Subcutaneous abdominal adipose tissue (tissue), 5 donors: ENCODE data around the gene NODAL.
A peak's percentile ranks its signal among the peaks of the same experiment; 100 is the strongest.

Source experiments
- H3K27ac ChIP-seq: one replicate; pipeline ENCODE4 v1.7.0; 2013; ENCODE audit warnings: low read depth, mild to moderate bottlenecking, inconsistent platforms, low read length, moderate library complexity
- H3K27me3 ChIP-seq, 5 donors: one replicate each; pipeline ENCODE4 v1.7.0; 2013; ENCODE audit warnings: low read length in 5 of 5, inconsistent platforms in 1 of 5; ENCODE audit not compliant: control insufficient read depth in 5 of 5, insufficient read depth in 4 of 5
- H3K36me3 ChIP-seq, 5 donors: one replicate each; pipeline ENCODE4 v1.7.0; 2013; ENCODE audit warnings: low read length in 5 of 5; ENCODE audit not compliant: control insufficient read depth in 5 of 5, insufficient read depth in 5 of 5
- H3K4me1 ChIP-seq, 5 donors: one replicate each; pipeline ENCODE4 v1.7.0; 2013; ENCODE audit warnings: low read length in 5 of 5, mild to moderate bottlenecking in 3 of 5, moderate library complexity in 1 of 5; ENCODE audit not compliant: control insufficient read depth in 5 of 5, insufficient read depth in 5 of 5
- H3K4me3 ChIP-seq, 5 donors: one replicate each; pipeline ENCODE4 v1.7.0; 2013; ENCODE audit warnings: low read length in 5 of 5, low read depth in 1 of 5
- H3K9ac ChIP-seq, 5 donors: one replicate each; pipeline ENCODE4 v1.7.0; 2013; ENCODE audit warnings: low read length in 5 of 5, mild to moderate bottlenecking in 4 of 5, moderate library complexity in 3 of 5
- H3K9me3 ChIP-seq, 5 donors: one replicate each; pipeline ENCODE4 v1.7.0; 2013; ENCODE audit warnings: low read length in 5 of 5; ENCODE audit not compliant: control insufficient read depth in 5 of 5
- donor health status: healthy.
- donor health status: healthy.
- donor health status: healthy.
- donor health status: healthy.
- donor health status: healthy.

The NODAL gene

DNA sequence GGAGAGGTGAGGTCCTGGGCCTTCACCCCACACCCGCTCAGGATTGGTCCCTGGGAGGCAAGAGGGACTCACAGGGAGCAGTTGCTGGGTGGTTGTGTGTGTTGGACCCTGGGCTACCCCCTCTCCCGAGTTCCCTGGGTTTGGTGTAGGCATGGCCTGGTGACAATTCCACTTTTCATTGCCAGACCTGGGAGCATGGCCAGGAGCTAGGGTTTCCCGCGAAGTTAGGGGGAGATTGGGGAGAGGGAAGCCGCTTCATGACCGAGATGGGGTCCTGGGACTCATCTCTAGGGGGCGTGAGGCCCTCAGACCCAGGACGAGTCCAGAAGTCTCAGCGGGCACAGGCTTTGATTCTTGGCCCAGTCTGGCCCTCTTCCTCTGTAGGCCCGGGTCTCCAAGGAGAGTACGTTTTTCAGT lies 37.7 kb upstream of the NODAL start:
- no peak overlapping the region for H3K27ac ChIP-seq
- peak overlapping the region in 3 of 5 donors; percentile 19 to 76 (median 62) for H3K9ac ChIP-seq
- peaks cover 5 to 68% (median 47%) of the 10 kb centered on the region in 5 donors for H3K4me1 ChIP-seq

DNA sequence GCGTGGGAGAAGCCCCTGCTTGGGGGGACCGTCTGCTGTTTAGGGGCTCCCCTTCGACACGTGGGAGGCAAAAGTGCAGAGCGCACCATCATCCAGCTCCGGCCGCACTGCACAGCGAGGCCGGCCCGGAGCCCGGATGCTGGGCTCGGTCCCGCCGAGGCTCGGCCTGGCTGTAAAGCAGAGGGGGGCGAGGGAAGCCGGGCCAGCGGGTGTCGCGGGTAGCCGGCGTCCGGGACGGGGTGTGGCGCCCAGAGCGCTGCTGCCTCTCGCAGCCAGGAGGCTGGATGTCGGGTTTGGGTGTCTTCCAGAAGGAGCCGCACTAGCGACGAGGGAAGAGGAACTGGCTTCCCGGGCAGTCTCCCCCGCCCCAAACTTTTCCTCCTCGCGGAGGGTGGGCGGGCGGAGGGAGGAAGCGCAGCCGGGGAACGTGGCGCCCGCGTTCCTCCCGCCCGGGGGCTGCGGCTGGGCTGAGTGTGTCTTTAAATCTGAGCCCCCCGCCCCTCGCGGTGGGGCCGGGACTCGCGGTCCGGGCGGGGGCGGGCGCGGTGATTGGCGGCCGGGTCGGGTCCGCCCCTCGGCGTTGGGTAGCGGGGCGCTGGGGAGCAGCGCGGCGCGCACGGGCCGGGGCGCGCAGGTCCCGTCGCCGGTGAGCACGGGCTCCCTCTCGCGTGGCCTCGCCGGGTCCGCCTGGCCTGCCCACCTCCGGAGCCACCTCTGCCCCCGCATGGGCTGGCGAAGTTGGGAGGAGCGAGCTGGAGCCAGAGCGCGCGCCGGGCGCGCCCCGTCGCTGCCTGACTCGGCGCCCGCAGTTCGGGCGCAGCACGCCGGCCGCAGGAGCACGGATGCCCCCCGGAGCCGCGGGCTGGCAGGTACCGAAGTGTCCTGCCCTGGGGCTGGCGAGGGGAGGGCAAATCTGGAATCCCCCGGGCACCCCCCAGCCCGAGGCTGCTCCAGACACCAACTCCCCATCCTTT lies 37.0 kb upstream of the NODAL start, which contains the start of gene PALD1:
PALD1 (plus strand) TSS at position 577 of the 974 bp plus-strand sequence. CDS start 47,185 bp downstream, outside the sequence.
- H3K9ac ChIP-seq, result peak within 1 kb of the TSS in 3 of 5 donors; percentile 19 to 76 (median 62)
- H3K4me1 ChIP-seq, result peaks cover 5 to 61% (median 47%) of the 10 kb centered on the region in 5 donors
- H3K36me3 ChIP-seq, result no peaks in the 10 kb centered on the region
- H3K9me3 ChIP-seq, result no peaks in the 10 kb centered on the region
- H3K27ac ChIP-seq, result no peak within 1 kb of the TSS
- peaks cover 0 to 8% (median 4%) of the 10 kb centered on the region in 5 donors for H3K27me3 ChIP-seq
- H3K4me3 ChIP-seq, result peak within 1 kb of the TSS; percentile 32 to 70 (median 58)

More for the DNA sequence above, 37.7 kb upstream of the NODAL start:
- no peaks in the 10 kb centered on the region for H3K36me3 ChIP-seq
- H3K4me3 ChIP-seq, result peak overlapping the region; percentile 32 to 70 (median 58)
- H3K27me3 ChIP-seq, result peaks cover 0 to 8% (median 4%) of the 10 kb centered on the region in 5 donors
- no peaks in the 10 kb centered on the region for H3K9me3 ChIP-seq

DNA sequence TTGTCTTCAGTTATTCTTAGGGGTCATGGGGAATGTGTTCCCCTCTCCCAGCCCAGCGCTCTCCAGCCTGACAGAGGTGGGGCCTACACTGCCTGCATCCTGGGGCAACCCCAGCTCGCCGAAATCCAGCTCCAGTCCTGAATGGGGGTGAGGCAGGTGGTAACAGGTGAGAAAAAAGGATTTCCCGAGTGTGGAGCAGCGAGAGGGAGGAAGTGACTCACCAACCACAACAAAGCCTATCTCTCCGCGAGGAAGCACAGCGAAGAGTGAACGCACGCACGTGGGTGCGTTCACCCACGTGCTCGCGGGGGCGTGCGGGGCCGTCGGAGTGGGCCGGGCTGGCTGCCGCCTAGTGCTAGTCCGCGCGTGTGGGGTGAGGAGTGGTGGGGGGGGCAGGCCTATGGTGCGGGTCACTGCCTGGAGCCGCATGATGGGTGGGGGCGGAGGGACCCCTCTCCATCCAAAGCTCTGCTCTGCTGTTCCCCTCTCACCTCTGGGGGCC lies 36.2 kb upstream of the NODAL start:
- H3K27ac ChIP-seq, result no peak overlapping the region
- no peaks in the 10 kb centered on the region for H3K36me3 ChIP-seq
- peaks cover 0 to 8% (median 4%) of the 10 kb centered on the region in 5 donors for H3K27me3 ChIP-seq
- no peaks in the 10 kb centered on the region for H3K9me3 ChIP-seq
- peak overlapping the region in 1 of 5 donors; percentile 37 for H3K9ac ChIP-seq
- peaks cover 5 to 53% (median 43%) of the 10 kb centered on the region in 5 donors for H3K4me1 ChIP-seq
- peak overlapping the region in 3 of 5 donors; percentile 51 to 70 (median 68) for H3K4me3 ChIP-seq

- Histone ChIP-seq H3K4me1 (peaks cover 2 to 41% (median 30%) of the 10 kb centered on the region in 5 donors), H3K4me3 (no peak overlapping the region), H3K9me3 (no peaks in the 10 kb centered on the region), H3K27ac (no peak overlapping the region), H3K9ac (no peak overlapping the region), H3K27me3 (peaks cover 0 to 8% (median 4%) of the 10 kb centered on the region in 5 donors), H3K36me3 (no peaks in the 10 kb centered on the region)
These were observed 35.0 kb upstream of the NODAL start for GRCh38 chr10:70476249-70477035.

- Histone ChIP-seq H3K9ac (no peak overlapping the region), H3K36me3 (no peaks in the 10 kb centered on the region), H3K4me3 (no peak overlapping the region), H3K4me1 (peaks cover 2 to 33% (median 28%) of the 10 kb centered on the region in 5 donors), H3K9me3 (no peaks in the 10 kb centered on the region), H3K27ac (no peak overlapping the region), H3K27me3 (peaks cover 0 to 8% (median 4%) of the 10 kb centered on the region in 5 donors)
These were observed 34.2 kb upstream of the NODAL start for GRCh38 chr10:70475661-70476060.

GRCh38 chr10:70474780-70475179 lies 33.3 kb upstream of the NODAL start:
- Histone ChIP-seq H3K4me3 (no peak overlapping the region), H3K27me3 (peaks cover 0 to 8% (median 4%) of the 10 kb centered on the region in 5 donors), H3K36me3 (no peaks in the 10 kb centered on the region), H3K9ac (no peak overlapping the region), H3K27ac (no peak overlapping the region), H3K9me3 (no peaks in the 10 kb centered on the region), H3K4me1 (peaks cover 2 to 24% (median 20%) of the 10 kb centered on the region in 5 donors)

- H3K4me1 ChIP-seq, result peaks cover 0 to 10% (median 5%) of the 10 kb centered on the region in 5 donors
- no peak overlapping the region for H3K9ac ChIP-seq
- no peak overlapping the region for H3K4me3 ChIP-seq
- H3K36me3 ChIP-seq, result no peaks in the 10 kb centered on the region
- no peak overlapping the region for H3K27ac ChIP-seq
- H3K9me3 ChIP-seq, result no peaks in the 10 kb centered on the region
- H3K27me3 ChIP-seq, result peaks cover 0 to 8% (median 0%) of the 10 kb centered on the region in 5 donors
These were observed 31.4 kb upstream of the NODAL start for GRCh38 chr10:70472799-70473454.

DNA sequence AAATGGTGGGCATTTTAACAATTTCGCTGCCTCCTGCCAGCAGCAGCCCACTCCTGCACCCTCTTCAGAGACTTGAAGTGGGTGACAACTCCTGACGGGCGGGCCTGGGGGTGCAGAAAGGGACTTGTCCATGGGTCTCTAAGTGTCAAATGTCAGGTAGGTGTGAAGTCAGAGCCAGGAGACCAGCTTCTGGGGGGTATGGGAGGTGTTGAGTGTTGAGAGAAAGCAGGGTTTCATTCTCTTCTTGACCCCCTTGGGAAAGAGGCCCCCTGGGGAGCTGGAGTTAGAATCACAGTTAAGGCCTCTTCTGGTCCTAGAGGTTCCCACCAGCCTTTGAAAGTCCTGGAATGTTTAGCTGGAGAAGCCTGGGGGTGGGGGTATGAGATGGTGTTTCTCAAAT lies 25.5 kb upstream of the NODAL start:
- no peak overlapping the region for H3K4me3 ChIP-seq
- H3K27ac ChIP-seq, result no peak overlapping the region
- peaks cover 0 to 4% (median 0%) of the 10 kb centered on the region in 5 donors for H3K27me3 ChIP-seq
- no peaks in the 10 kb centered on the region for H3K36me3 ChIP-seq
- H3K4me1 ChIP-seq, result peaks cover 0 to 13% (median 10%) of the 10 kb centered on the region in 5 donors
- H3K9ac ChIP-seq, result no peak overlapping the region
- H3K9me3 ChIP-seq, result no peaks in the 10 kb centered on the region

DNA sequence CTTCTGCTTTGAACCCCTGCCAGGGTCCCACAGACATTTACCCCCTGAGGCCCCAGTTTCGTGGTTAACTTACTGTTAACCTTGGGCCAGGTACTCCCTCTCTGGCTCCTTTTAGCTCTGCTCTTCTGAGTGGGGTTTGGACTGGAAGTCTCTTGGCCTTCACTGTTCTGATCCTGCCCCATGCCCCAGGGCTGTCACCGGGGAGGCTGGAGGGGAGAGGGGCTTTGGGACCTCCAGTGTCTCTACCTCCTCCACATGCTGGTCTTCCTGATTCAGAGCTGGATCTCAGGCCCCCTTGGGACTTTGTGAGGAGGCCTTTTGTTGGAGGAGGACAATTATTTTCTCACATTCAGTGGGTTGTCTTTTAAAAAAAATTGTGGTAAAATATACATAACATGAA lies 24.4 kb upstream of the NODAL start:
- Histone ChIP-seq H3K27me3 (peaks cover 0 to 4% (median 0%) of the 10 kb centered on the region in 5 donors), H3K4me3 (no peak overlapping the region), H3K36me3 (no peaks in the 10 kb centered on the region), H3K4me1 (peaks cover 0 to 21% (median 15%) of the 10 kb centered on the region in 5 donors), H3K27ac (no peak overlapping the region), H3K9me3 (no peaks in the 10 kb centered on the region), H3K9ac (no peak overlapping the region)
